ENCODE data around the gene OPTC. TPM values are rescaled to one million over a fixed set of nuclear protein-coding genes. Genes with fewer than 3 reads are reported as not detected.

OPTC gene
- total and polyA plus RNA-seq, 2 of the 8 experiments (the other 6 are each of a cell fraction or from before 2014, with no cell fraction given): 1.1 to 4.0 TPM

DNA sequence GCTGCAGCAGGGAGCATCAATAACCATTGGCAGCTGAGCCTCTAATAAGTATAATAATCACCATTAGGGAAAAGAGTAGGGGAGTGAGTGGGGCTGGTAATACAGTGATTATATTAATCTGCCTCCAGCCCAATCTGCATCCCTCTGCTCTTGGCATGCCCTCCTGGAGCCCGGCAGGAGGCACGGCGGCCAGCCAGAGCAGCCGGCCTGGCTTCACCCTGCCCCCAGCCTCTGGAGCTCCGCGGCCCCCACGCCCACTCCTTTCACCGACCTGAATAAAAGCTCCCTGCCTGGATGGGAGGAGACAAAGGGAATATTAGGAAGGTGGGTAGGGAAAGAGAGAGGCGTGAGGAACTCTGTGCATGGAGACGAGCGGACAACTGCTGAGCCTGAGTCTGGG, 28.3 kb downstream of the OPTC start:
- Histone ChIP-seq H3K4me2 (ENCODE audit: insufficient read depth in 1 of 2, low read depth in 2 of 2, low read length in 2 of 2) (peak overlapping the region; percentile 38 to 49; a peak in 3 of 4 replicates), H4K5ac (ENCODE audit: insufficient read length, low read depth, low read length) (no peak overlapping the region), H3K4me3 (ENCODE audit: extremely low read depth in 1 of 4, insufficient read depth in 2 of 4, low read depth in 3 of 4, low read length in 4 of 4) (peak overlapping the region in 1 of 4 experiments; percentile 1; a peak in 1 of 8 replicates), H4K8ac (ENCODE audit: extremely low read depth, insufficient read depth, low read length) (no peak overlapping the region), H3K36me3 (ENCODE audit: control insufficient read depth in 2 of 4, insufficient read depth in 4 of 4, low read length in 3 of 4) (no peaks in the 10 kb centered on the region), H3K9me3 (ENCODE audit: insufficient read depth in 2 of 2, low read depth in 1 of 2, low read length in 1 of 2) (no peaks in the 10 kb centered on the region), H2AFZ (ENCODE audit: low read length) (no peak overlapping the region), H2BK12ac (ENCODE audit: low read depth, low read length) (no peak overlapping the region; the same call in 1 of the 2 replicates), H3K79me2 (ENCODE audit: control insufficient read depth in 1 of 2, insufficient read depth in 2 of 2, low read length in 2 of 2) (no peaks in the 10 kb centered on the region), H3K23ac (ENCODE audit: insufficient read length) (no peak overlapping the region), H4K91ac (replicated peaks; ENCODE audit: insufficient read length, low read length) (no peak overlapping the region), H4K20me1 (replicated peaks in 1 of 2; ENCODE audit: control insufficient read depth in 1 of 2, insufficient read depth in 2 of 2, low read length in 2 of 2) (peaks cover 0 to 3% of the 10 kb centered on the region in 2 experiments), H3K18ac (ENCODE audit: extremely low read depth, low read length) (no peak overlapping the region), H2BK20ac (ENCODE audit: low read length) (peak overlapping the region; percentile 29; the same call in 1 of the 2 replicates), H3K56ac (replicated peaks; ENCODE audit: insufficient read length, low read depth, low read length) (no peak overlapping the region), H3K27ac (ENCODE audit: low read depth, low read length) (no peak overlapping the region), H3K4me1 (replicated peaks in 1 of 4; ENCODE audit: control insufficient read depth in 3 of 4, insufficient read depth in 4 of 4, low read length in 3 of 4) (peaks cover 32 to 56% (median 42%) of the 10 kb centered on the region in 4 experiments), H2BK15ac (ENCODE audit: low read length) (no peak overlapping the region), H3K79me1 (ENCODE audit: low read depth, low read length) (peaks cover 4% of the 10 kb centered on the region; the same call in 1 of the 2 replicates), H3K27me3 (replicated peaks in 1 of 4; ENCODE audit: control insufficient read depth in 3 of 4, extremely low read depth in 1 of 4, insufficient read depth in 3 of 4, low read length in 3 of 4) (peaks cover 7 to 39% (median 37%) of the 10 kb centered on the region in 4 experiments), H3K4ac (replicated peaks; ENCODE audit: insufficient read length, low read depth, low read length) (no peak overlapping the region), H2BK5ac (ENCODE audit: low read depth, low read length) (no peak overlapping the region; the same call in 1 of the 2 replicates), H2AK5ac (ENCODE audit: low read depth, low read length) (no peak overlapping the region; the same call in 1 of the 2 replicates), H3K14ac (ENCODE audit: insufficient read length) (no peak overlapping the region), H3K9ac (replicated peaks in 1 of 4; ENCODE audit: extremely low read depth in 1 of 4, low read depth in 3 of 4, low read length in 3 of 4) (no peak overlapping the region), H3K23me2 (ENCODE audit: low read depth, low read length) (peaks cover 8% of the 10 kb centered on the region; the same call in 1 of the 2 replicates), H2BK120ac (replicated peaks; ENCODE audit: low read depth, low read length) (no peak overlapping the region)
- ChIA-PET CTCF (ENCODE audit: partially characterized antibody) (interaction anchor here (1.2 to 13.3 kb wide), 5 partner anchors 8 to 71 kb away, joined by 3 to 108 read pairs (median 5); no protein-coding TSS in a partner anchor), POLR2A (ENCODE audit: partially characterized antibody) (no interaction called here)
- 29% methylated on average over 11 of the region's 11 CpGs; no CpG with 5 or more reads in 1 of the 2 experiments for whole genome bisulfite sequencing, 2 experiments (ENCODE audit: extremely low coverage in 1 of 2, insufficient coverage in 1 of 2, insufficient read length in 1 of 2, insufficient replicate concordance in 2 of 2, low coverage in 1 of 2, low lambda C conversion rate in 2 of 2, missing lambda C conversion rate in 1 of 2)
- TF ChIP-seq POLR2A (IDR thresholded peaks at IDR 0.05; ENCODE audit: control extremely low read depth in 1 of 2, low read depth in 2 of 2, low read length in 2 of 2) (peak in 1 of 2 experiments; percentile 35; a peak in 2 of 3 replicates), EGR1 (IDR thresholded peaks at IDR 0.05; ENCODE audit: borderline replicate concordance, low read depth, low read length) (peak; percentile 78), TAF7 (optimal IDR thresholded peaks at IDR 0.05; ENCODE audit: borderline replicate concordance, low read depth, low read length) (peak; percentile 73)
- TF ChIP-seq, protein P1, sequence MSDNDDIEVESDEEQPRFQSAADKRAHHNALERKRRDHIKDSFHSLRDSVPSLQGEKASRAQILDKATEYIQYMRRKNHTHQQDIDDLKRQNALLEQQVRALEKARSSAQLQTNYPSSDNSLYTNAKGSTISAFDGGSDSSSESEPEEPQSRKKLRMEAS (IDR thresholded peaks at IDR 0.05): no peak
- DNase-seq (ENCODE audit: low read depth in 1 of 2, low spot score in 2 of 2): peak in 1 of 2 experiments; percentile 53
- no peak for FAIRE-seq
